Astrocyte of the hippocampus (primary cell): Measurements from ENCODE around the gene OR2V2.

Experiments used
- DNase-seq: peaks from one replicate; pipeline ENCODE4 v3.0.0; 2011; ENCODE audit warnings: low read depth, low spot score

The OR2V2 gene

DNA sequence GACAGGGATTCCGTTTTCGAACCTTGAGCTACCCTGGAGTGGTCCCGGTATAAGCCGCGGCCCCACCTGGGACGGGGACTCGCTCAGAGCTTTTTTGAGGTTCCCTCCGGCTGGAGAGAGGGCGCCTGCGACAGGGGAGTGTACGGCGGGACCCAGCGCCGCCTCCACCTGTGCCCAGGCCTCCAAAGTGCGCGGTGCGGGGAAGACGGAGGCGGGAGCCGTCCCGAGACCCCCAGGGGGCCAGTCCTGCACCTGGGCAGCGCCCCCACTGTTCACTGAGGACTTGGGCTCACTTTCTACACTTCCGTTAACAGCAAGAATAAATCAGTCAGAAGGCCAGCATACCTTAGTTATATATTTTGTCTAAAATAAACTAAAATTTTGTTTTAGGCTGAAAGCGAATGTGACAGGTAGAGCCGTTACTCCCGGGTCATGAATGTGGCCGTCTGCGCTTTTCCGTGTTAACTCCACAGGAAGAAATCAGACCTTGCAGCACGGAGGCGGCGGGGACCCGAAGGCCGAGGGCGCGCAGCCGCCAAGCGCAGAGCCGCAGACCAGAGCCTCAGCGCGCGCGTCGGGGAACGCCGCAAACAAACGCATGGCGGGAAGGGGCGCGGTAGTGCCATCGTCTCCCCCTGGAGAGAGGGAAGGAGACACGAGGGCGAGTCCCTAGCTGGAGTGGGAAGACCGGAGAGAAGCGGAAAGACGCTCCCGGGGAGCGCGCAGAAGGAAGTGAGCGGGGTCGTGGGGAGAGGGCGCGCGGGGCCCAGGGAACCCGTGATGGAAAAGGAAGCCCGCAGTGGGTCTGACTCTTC lies 43.5 kb downstream of the OR2V2 start:
- DNase-seq: peak; percentile 69

DNA sequence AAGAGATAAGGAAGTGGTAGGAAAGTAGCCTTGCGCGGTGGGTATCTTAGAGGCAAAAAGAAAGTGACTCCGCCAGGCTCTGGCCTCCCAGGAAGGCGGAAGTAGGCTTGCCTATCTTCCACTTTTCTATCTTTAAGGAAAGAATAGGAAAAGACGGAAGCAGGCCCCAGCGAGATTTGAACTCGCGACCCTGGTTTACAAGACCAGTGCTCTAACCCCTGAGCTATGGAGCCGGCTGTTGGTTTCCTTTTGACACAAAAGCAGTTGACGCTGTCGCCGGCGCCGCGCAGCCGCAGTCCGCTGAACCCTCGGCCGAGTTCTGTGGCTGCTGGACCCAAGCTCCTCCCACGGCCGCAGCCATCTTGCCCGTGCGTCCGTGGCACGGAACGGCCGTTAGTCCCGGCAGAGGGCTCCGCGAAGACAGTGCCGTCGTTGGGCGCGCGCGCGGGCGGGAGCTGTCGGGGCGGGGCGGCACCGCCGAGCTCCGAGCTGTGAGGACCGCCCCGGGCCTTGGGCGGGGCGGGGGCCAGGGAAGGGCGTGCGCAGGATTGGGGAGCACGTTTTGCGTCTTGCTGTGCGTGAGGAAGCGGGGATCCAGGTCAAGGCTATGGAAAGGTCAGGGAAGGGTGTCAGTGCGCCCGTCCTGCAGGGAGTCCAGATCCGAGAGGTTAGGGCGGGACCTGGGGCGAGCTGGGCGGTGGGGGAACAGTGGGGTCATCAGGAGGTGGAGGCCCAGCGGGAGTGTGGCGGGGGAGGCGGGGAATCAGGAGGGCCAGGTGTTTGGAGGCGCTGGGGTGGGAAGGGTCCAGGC lies 44.3 kb downstream of the OR2V2 start:
- DNase-seq: peak; percentile 98

- no peak for DNase-seq
These were observed 45.1 kb downstream of the OR2V2 start for GRCh38 chr5:181192337-181193046.

GRCh38 chr5:181193656-181194055 lies 46.3 kb downstream of the OR2V2 start:
- DNase-seq: no peak

DNA sequence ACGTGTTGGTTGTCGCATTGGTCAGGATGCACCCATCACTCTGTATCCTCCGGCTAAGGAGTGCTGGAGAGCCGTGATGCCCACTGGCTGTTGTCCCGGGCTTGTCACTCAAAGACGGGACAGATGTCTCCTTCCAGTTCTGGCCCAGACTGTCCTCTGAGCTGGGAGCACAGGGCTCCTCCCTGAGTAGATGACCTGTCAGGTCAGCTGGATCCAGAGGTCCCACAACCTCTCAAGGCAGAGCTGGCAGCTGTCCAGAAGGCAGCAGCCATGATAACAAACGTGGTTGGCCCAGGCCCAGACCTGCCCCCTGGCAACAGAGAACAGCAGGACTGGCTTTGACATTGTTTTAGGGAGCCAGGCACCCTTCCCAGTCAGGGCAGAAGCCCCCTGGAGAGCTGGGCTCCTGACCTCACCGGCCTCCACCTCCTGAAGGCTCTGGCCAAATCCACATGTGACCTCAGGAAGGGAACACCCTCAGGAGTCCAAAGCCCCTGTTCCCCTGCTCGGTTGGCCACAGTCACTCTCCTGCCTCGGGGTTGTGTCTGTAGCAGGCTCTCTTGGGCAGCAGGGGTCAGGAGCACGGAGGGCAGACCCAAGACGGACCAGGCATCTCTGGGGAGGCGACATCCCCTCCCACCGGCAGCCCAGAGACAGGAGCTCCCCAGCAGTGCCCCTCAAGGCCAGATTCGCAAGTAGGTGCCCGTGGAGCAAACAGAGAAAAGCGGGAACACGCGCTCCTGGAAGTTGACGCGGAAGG lies 47.3 kb downstream of the OR2V2 start:
- no peak for DNase-seq

GRCh38 chr5:181195249-181195761 lies 47.9 kb downstream of the OR2V2 start:
- DNase-seq: no peak

GRCh38 chr5:181197326-181197951 lies 50.1 kb downstream of the OR2V2 start:
- DNase-seq: no peak

GRCh38 chr5:181198106-181198685 lies 50.8 kb downstream of the OR2V2 start:
- DNase-seq: no peak

DNA sequence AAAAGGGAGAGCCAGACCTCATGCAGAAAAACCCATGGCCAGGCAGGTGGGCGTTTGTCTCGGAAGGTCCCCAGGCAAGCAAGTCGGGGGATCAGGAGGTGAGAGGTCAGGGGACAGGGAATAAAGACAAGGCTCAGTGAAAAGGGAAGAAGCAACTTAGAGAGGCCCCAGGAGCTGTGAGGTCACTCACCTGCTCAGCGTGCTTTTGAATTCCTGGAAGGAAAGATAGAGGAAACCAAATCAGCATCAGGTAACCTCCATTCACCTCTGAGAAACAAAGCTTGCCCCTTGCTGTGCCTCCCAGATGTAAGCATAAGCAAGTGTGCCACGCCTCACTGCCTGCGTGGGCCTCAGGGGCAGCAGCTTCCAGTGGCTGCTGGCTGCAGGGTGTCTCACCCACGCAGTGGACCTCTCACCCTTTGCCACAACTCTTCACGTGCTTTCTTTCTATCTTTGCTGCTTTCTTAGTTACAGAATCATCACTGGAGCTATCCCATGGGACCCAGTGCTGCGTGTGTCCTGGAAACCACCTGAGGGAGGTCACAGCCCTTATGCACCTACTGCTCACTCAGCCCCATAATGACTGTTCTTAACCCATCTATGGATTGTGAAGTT lies 51.6 kb downstream of the OR2V2 start:
- no peak for DNase-seq

GRCh38 chr5:181199881-181200638 lies 52.7 kb downstream of the OR2V2 start:
- DNase-seq: no peak

DNA sequence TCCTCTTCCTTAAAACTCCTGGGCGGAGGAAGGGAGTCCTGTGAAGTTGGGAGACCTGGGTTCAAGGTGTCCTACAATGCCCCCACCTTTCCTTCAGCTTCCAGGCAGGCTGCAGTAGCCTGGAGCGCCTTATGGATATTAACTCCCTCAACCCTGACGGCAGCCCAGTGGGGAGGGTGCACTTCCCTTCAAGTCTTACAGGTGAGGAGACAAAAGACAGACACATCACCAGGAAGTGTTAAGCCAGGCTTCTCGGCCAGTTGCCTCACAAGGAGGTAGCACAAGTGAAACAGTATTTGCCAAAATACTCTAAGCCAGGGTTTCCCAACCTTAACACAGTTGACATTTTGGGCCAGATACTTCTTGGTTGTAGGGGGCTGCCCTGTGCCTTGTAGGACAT lies 53.4 kb downstream of the OR2V2 start:
- no peak for DNase-seq

- no peak for DNase-seq
These were observed 55.8 kb downstream of the OR2V2 start for GRCh38 chr5:181203093-181203711.

DNA sequence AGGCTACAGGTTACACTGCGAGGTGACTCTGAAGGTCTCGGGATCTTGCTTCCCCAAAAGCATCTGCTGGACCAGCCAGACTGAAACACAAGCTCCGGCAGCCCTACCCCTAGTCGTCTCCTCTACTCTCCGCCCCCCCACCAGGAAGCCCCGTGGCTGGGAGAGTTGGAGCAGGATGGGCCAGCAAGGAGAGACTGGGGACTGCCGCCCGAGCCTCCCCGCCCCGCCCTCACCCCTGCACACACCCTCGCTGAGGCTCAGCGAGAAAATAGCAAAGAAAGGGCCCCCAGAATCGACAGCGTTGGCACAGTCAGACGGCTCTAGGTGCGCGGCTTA lies 56.4 kb downstream of the OR2V2 start:
- no peak for DNase-seq

DNA sequence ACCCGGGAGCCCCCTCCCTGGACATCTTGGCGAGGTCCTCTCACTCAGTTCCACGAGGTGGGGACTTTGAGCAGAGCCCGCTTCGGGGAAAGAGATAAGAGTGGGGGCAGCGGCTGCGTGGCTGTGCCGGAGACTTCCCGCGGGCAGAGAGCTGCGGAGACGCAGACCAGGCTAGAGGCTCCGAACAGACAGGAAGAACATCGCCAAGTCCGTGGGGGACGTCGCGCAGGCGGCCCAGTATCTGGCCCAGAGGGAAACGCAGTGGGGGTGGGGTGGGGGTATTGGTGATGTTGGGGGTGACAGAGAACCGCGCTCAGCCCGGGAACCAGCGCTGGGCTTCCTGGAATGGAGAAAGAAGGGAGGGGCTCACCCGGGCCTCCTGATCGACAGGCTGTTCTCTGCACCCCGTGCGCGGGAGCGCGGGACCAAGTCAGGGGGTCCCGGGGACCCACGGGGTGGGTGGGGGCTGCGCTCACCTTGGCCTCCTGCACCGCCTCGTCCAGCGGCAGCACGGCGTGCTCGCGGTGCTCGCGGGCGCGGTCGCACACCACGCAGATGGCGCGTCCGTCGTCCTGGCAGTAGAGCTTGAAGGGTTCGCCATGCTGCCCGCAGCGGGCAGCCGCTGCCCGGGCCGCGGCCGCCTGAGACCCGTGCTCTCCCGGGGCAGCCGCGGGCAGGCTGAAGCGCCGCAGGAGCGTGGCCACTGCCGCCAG lies 56.9 kb downstream of the OR2V2 start:
- DNase-seq: no peak

DNA sequence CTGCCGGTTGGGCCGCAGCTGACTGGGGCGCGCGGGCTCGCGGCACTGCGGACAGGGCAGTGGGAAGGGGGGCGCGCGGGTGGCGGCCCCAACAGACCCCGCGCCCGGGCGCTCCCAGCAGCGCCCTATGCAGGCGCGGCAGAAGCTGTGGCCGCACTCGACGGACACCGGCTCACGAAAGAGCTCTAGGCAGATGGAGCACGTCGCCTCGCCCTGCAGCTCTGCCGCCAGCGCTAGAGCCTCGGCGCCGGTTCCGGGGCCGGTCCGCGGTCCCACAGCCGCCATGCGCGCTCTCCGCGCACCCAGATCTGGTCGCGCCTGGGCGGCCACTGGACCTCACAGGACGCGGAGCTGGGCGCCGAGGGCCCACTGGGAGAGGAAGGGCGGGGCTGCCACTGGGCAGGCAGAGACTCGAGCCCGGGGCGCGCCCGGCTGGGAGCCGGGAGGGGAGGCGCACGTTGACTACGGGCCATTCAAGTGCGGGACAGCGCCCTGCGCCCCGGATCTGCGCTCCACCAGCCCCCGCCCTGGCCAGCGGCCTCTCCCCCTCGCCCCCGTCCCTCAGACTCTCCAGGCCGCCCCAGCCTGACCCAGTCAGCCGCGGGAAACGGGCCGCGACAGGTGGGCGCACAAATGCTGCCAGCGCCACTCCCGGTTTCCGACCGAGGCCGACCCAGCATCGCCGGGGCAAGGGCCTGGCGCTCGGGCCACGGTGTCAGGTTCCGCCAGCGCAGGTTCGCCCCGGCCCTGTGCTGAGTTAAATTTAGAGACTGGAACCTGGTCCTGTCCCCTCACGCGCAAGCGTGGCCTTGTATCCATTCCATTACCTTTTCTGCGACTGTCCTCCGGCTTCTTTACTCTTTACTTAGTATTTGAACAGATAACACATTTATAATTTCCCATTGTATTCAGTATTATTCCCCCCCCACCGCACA lies 57.7 kb downstream of the OR2V2 start, which contains the start of gene TRIM7:
TRIM7 (minus strand) TSS at position 371 of the 935 bp plus-strand sequence; CDS start at position 285, 86 bp downstream.
- DNase-seq: peak; percentile 56

GRCh38 chr5:181205761-181206649 lies 58.6 kb downstream of the OR2V2 start:
- DNase-seq: peak; percentile 60
